Measurements from ENCODE around the gene MYH11. TPM values are rescaled to one million over a fixed set of nuclear protein-coding genes. Genes with fewer than 3 reads are reported as not detected.
A peak's percentile ranks its signal among the peaks of the same experiment; 100 is the strongest.

The MYH11 gene
- total RNA-seq, 1 donor from 2014 or later, result 0.05 TPM

DNA sequence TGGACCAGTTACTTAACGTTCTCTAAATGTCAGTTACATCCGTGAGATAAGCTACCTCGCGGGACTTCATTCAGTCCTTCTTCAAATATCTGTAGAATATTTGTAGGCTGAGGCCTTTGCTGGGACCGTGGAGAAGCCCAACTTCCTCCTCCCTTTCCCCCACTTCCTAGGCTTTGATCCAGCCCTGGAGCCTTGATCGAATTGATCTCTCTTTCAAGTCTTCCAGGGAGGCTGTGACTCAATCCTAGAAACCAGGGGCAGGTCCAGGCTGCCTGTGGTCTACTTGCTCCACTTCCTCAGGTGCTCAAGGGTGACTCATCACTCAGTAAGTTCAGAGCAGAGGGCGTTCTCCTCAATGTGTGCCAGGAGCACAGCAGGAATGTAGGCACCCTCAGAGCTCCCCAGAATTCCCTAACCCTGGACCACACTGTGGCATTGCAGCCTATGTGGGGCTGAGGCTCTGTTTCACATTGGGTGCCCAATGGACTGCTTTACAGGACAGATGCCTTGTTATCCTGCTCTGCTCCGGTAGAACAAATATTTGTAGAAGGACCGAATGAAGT, 42.8 kb upstream of the MYH11 start:
- H3K9me3 Mint-ChIP-seq, result no peaks in the 10 kb centered on the region

DNA sequence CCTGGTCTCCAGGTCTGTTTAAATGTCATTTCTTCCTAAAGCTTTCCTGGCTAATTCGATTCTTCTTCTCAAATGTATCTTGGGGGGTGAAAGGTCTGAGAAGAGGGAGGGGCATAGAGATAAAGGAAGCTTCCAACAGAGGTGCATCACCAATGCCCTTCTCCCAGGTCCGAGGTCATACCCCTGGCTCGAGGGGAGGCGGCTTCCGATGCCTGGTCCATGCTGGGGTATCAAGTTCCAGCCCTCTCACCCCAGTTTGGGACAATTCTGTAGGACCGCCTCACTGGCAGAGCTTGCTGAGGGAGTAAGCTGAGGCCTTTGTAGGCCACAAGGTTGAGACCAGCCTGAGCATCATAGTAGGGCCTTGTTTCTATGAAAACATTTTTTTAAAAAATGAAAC, 41.8 kb upstream of the MYH11 start:
- no peaks in the 10 kb centered on the region for H3K4me1 Mint-ChIP-seq
- peaks cover 6% of the 10 kb centered on the region for H3K27me3 Mint-ChIP-seq (ENCODE audit: low read depth)

More for the DNA sequence above, 42.8 kb upstream of the MYH11 start:
- TF ChIP-seq, protein P1, sequence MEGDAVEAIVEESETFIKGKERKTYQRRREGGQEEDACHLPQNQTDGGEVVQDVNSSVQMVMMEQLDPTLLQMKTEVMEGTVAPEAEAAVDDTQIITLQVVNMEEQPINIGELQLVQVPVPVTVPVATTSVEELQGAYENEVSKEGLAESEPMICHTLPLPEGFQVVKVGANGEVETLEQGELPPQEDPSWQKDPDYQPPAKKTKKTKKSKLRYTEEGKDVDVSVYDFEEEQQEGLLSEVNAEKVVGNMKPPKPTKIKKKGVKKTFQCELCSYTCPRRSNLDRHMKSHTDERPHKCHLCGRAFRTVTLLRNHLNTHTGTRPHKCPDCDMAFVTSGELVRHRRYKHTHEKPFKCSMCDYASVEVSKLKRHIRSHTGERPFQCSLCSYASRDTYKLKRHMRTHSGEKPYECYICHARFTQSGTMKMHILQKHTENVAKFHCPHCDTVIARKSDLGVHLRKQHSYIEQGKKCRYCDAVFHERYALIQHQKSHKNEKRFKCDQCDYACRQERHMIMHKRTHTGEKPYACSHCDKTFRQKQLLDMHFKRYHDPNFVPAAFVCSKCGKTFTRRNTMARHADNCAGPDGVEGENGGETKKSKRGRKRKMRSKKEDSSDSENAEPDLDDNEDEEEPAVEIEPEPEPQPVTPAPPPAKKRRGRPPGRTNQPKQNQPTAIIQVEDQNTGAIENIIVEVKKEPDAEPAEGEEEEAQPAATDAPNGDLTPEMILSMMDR (conservative IDR thresholded peaks at IDR 0.05), result no peak
- Mint-ChIP-seq H3K4me1 (no peaks in the 10 kb centered on the region), H3K4me3 (no peak overlapping the region), H3K36me3 (ENCODE audit: low read depth) (no peaks in the 10 kb centered on the region), H3K27me3 (ENCODE audit: low read depth) (peaks cover 5% of the 10 kb centered on the region), H3K27ac (ENCODE audit: unreplicated experiment) (no peak overlapping the region)
- no peak for DNase-seq (ENCODE audit: low read depth, low spot score)

DNA sequence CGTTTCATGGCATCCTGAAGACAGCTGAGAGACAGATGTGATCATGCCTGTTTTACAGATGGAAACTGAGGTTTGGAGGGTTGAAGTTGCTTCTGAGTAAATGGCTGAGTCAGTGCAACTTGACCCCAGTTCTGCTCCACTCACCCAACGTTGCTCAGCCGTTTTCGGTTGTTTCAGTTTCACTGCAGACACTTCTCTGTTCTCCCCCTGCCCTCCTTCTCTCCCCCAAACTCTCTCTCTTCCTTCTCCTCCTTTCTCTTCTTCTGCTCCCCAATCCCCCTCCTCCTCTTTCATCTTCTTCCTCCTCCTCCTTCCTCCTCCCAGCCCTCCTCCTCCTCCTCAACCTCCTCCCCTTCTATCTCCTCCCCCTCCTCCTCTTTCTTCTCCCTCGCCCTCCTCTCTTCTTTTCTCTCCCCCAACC, 41.0 kb upstream of the MYH11 start:
- no peak for DNase-seq (ENCODE audit: low read depth, low spot score)
- TF ChIP-seq, protein P1 (conservative IDR thresholded peaks at IDR 0.05), result no peak
- Mint-ChIP-seq H3K27ac (ENCODE audit: unreplicated experiment) (no peak overlapping the region), H3K36me3 (ENCODE audit: low read depth) (no peaks in the 10 kb centered on the region), H3K9me3 (no peaks in the 10 kb centered on the region), H3K27me3 (ENCODE audit: low read depth) (peaks cover 6% of the 10 kb centered on the region), H3K4me3 (no peak overlapping the region), H3K4me1 (no peaks in the 10 kb centered on the region)

More for the DNA sequence above, 41.8 kb upstream of the MYH11 start:
- DNase-seq (ENCODE audit: low read depth, low spot score), result no peak
- TF ChIP-seq, protein P1 (conservative IDR thresholded peaks at IDR 0.05), result no peak
- Mint-ChIP-seq H3K9me3 (no peaks in the 10 kb centered on the region), H3K4me3 (no peak overlapping the region), H3K36me3 (ENCODE audit: low read depth) (no peaks in the 10 kb centered on the region), H3K27ac (ENCODE audit: unreplicated experiment) (peak overlapping the region; percentile 62)

DNA sequence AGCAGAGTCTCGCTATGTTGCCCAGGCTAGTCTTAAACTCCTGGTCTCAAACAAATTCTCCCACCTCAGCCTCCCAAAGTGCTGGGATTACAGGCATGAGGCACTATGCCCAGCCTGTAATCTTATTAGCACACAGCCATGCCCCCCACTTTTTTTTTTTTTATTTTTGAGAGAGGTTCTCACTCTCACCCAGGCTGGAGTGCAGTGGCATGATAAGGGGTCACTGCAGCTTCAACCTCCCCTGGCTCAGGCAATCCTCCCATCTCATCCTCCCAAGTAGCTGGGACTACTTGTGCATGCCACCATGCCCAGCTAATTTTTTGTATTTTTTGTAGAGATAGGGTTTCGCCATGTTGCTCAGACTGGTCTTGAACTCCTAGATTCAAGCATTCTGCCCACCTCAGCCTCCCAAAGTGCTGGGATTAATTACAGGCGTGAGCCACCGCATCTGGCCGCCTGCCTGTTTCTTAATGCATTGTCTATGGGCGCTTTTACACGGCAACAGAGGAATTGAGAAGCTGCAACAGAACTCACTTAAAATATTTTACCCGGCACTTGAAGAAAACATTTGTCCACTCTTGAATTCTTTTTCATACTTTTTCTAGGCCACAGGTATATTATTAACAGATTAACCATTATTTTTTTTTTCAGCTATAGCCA, 40.4 kb upstream of the MYH11 start:
- H3K4me3 Mint-ChIP-seq, result no peak overlapping the region
- H3K4me1 Mint-ChIP-seq, result no peaks in the 10 kb centered on the region
- no peak for DNase-seq (ENCODE audit: low read depth, low spot score)
- H3K36me3 Mint-ChIP-seq (ENCODE audit: low read depth), result no peaks in the 10 kb centered on the region
- H3K27ac Mint-ChIP-seq (ENCODE audit: unreplicated experiment), result no peak overlapping the region
- TF ChIP-seq, protein P1 (conservative IDR thresholded peaks at IDR 0.05), result no peak
- H3K9me3 Mint-ChIP-seq, result no peaks in the 10 kb centered on the region
- H3K27me3 Mint-ChIP-seq (ENCODE audit: low read depth), result peaks cover 6% of the 10 kb centered on the region

DNA sequence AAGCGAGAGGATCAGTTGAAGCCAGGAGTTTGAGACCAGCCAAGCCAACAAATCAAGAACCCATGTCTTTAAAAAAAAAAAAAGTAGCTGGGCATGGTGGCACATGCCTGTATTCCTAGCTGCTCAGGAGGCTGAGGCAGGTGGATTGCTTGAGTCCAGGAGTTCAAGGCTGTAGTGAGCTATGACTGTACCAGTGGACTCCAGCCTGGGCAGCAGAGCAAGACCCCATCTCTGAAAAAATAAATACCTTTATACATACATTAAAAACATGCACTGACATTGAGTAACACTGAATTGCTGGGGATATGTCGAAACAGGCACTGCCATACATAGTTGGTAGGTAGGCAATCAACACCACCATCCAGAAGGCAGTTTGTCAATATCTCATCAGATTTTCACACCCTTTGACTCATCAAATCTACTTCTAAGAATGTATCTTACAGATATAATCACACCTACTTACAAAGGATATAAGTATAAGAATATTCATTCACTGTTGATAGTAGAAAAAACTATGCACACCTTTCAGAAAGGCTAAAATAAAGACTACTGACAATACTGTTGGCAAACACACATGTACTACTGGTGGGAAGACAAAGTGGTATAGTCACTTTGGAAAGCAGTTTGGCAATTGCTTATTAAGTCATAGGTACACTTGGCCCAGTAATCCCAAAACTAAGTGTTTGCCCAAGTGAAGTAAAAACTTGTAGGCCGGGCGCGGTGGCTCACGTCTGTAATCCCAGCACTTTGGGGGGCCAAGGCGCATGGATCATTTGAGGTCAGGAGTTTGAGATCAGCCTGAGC, 37.9 kb upstream of the MYH11 start:
- H3K4me1 Mint-ChIP-seq, result no peaks in the 10 kb centered on the region
- H3K9me3 Mint-ChIP-seq, result no peaks in the 10 kb centered on the region
- TF ChIP-seq, protein P1 (conservative IDR thresholded peaks at IDR 0.05), result no peak
- no peak overlapping the region for H3K4me3 Mint-ChIP-seq
- peaks cover 6% of the 10 kb centered on the region for H3K27me3 Mint-ChIP-seq (ENCODE audit: low read depth)
- H3K36me3 Mint-ChIP-seq (ENCODE audit: low read depth), result no peaks in the 10 kb centered on the region
- no peak overlapping the region for H3K27ac Mint-ChIP-seq (ENCODE audit: unreplicated experiment)
- no peak for DNase-seq (ENCODE audit: low read depth, low spot score)
